Prostate gland (tissue), 2 donors: ENCODE measurements around the gene TSSC4.

Experiments used
- POLR2A ChIP-seq: fragments of 450-650 bp; IDR thresholded peaks from one replicate; pipeline ENCODE4 v1.6.1; 2016; ENCODE audit warnings: antibody characterized with exemption, mild to moderate bottlenecking
- POLR2AphosphoS5 ChIP-seq: sonication (generic); formaldehyde crosslinking; IDR thresholded peaks from one replicate; pipeline ENCODE4 v1.6.1; 2017; ENCODE audit warnings: antibody characterized with exemption
- TF ChIP-seq, protein P1 (sequence below), 4 experiments: fragments of 200-600 bp in 2 of 4; fragments of 450-650 bp in 2 of 4; sonication (generic) in 2 of 4; IDR thresholded peaks; 1 replicate in 3 of 4; 2 replicates in 1 of 4; pipeline ENCODE4 v1.5.1; 2016 to 2019; ENCODE audit warnings: antibody characterized with exemption in 4 of 4, mild to moderate bottlenecking in 2 of 4, moderate library complexity in 2 of 4

- TF ChIP-seq, protein P1, sequence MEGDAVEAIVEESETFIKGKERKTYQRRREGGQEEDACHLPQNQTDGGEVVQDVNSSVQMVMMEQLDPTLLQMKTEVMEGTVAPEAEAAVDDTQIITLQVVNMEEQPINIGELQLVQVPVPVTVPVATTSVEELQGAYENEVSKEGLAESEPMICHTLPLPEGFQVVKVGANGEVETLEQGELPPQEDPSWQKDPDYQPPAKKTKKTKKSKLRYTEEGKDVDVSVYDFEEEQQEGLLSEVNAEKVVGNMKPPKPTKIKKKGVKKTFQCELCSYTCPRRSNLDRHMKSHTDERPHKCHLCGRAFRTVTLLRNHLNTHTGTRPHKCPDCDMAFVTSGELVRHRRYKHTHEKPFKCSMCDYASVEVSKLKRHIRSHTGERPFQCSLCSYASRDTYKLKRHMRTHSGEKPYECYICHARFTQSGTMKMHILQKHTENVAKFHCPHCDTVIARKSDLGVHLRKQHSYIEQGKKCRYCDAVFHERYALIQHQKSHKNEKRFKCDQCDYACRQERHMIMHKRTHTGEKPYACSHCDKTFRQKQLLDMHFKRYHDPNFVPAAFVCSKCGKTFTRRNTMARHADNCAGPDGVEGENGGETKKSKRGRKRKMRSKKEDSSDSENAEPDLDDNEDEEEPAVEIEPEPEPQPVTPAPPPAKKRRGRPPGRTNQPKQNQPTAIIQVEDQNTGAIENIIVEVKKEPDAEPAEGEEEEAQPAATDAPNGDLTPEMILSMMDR (IDR thresholded peaks at IDR 0.05), result no peak
- TF ChIP-seq POLR2A (no peak), POLR2AphosphoS5 (no peak)
Observed at GRCh38 chr11:2363577-2364370, 36.8 kb upstream of the TSSC4 start.
